Stimulated activated naive B cell treated with anti-CD40 and anti-IgM and Interleukin-4, amounts not matched to agents 10 μg/mL and 1 μg/mL and 100 μg/mL, for 72 hours (primary cell): ENCODE measurements around the gene ST3GAL6.

Source experiments
- ATAC-seq, 2 donors: fragments of 150-1000 bp; cut with Tn5 transposase; replicated peaks; 2 replicates each; pipeline ENCODE4 v1.10.0; 2021; ENCODE audit warnings: moderate library complexity in 1 of 2
- DNase-seq: peaks from one replicate; pipeline ENCODE4 v3.0.0; 2021
- H3K27ac Mint-ChIP-seq: one replicate; pipeline ENCODE4 v1.8.0; 2022; ENCODE audit warnings: mild to moderate bottlenecking, mixed read lengths
- H3K27me3 Mint-ChIP-seq, 2 donors: one replicate each; pipeline ENCODE4 v1.8.0; 2022; ENCODE audit warnings: mixed read lengths in 2 of 2
- H3K36me3 Mint-ChIP-seq, 2 donors: one replicate each; pipeline ENCODE4 v1.8.0; 2022; ENCODE audit warnings: mixed read lengths in 2 of 2, mild to moderate bottlenecking in 1 of 2
- H3K4me1 Mint-ChIP-seq, 2 donors: one replicate each; pipeline ENCODE4 v1.8.0; 2022; ENCODE audit warnings: mixed read lengths in 2 of 2, mild to moderate bottlenecking in 1 of 2
- H3K4me3 Mint-ChIP-seq, 2 donors: one replicate each; pipeline ENCODE4 v1.8.0; 2022; ENCODE audit warnings: mild to moderate bottlenecking in 2 of 2, mixed read lengths in 2 of 2, moderate library complexity in 1 of 2
- H3K9me3 Mint-ChIP-seq, 2 donors: one replicate each; pipeline ENCODE4 v1.8.0; 2022; ENCODE audit warnings: mixed read lengths in 2 of 2, mild to moderate bottlenecking in 1 of 2

The ST3GAL6 gene

DNA sequence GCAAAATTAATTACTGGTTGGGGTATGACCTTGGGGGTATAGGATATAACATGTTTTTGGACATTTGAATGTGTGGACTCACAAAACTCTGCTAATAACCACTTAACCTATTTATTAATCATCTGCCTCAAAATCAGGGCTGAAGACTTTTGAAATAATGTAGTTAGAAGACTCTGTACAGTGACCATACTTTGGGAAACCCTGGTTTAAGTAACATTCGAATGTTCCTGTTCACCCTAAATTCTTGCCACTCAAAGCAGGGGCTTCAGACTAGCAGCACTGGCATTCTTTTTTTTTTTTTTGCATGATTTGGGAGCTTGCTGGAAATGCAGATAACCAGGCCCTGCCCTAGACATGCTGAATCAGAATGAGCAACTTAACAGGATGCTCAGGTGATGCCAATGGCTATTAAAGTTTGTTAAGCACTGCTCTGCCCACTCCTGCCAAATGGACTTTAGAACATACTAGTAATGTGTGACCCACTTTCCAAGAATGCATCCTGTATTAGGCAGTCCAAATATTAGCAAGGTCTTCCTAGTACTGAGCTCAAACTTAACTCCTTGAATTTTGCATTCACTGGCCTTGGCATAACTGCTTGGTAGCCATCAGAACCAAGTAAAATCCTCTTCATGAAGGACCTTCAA is 12.7 kb upstream of the ST3GAL6 start:
- Mint-ChIP-seq H3K9me3 (no peaks in the 10 kb centered on the region), H3K27me3 (peaks cover 9 to 12% of the 10 kb centered on the region in 2 donors), H3K27ac (no peak overlapping the region), H3K4me1 (no peaks in the 10 kb centered on the region), H3K36me3 (no peaks in the 10 kb centered on the region), H3K4me3 (no peak overlapping the region)
- ATAC-seq (no peak), DNase-seq (no peak)

- Mint-ChIP-seq H3K9me3 (no peaks in the 10 kb centered on the region), H3K4me3 (no peak overlapping the region), H3K27ac (no peak overlapping the region), H3K36me3 (no peaks in the 10 kb centered on the region), H3K4me1 (no peaks in the 10 kb centered on the region), H3K27me3 (peaks cover 0 to 12% of the 10 kb centered on the region in 2 donors)
- DNase-seq (no peak), ATAC-seq (no peak)
These were observed 8.7 kb upstream of the ST3GAL6 start for GRCh38 chr3:98754483-98754882.

DNA sequence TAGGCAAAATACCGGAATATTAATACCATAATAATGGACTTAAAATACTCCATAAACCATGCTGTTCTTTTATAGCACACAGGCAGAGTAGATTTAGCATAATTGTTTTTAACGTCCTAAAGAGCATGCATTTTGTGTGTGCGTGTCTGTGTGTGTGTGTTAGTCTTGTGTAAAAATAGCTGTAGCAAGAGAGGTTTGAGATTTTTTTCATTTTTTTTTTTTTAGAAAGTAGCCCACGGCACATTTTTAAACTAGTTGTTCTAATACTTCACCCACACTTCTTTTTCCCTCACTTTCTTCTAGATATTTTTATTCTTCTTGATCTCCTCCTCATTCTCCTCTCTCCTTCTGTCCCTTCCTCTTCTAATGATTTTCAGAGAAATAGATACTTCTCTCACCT is 7.5 kb upstream of the ST3GAL6 start:
- no peaks in the 10 kb centered on the region for H3K9me3 Mint-ChIP-seq

GRCh38 chr3:98759629-98760028 is 3.5 kb upstream of the ST3GAL6 start:
- ATAC-seq (no peak), DNase-seq (no peak)
- Mint-ChIP-seq H3K9me3 (no peaks in the 10 kb centered on the region), H3K4me3 (no peak overlapping the region), H3K27ac (no peak overlapping the region), H3K4me1 (peaks cover 16 to 34% of the 10 kb centered on the region in 2 donors), H3K36me3 (no peaks in the 10 kb centered on the region), H3K27me3 (no peaks in the 10 kb centered on the region)

More for the DNA sequence above, 7.5 kb upstream of the ST3GAL6 start:
- H3K27me3 Mint-ChIP-seq = peaks cover 0 to 12% of the 10 kb centered on the region in 2 donors
- no peak overlapping the region for H3K27ac Mint-ChIP-seq
- H3K4me3 Mint-ChIP-seq = no peak overlapping the region
- no peaks in the 10 kb centered on the region for H3K36me3 Mint-ChIP-seq
- DNase-seq (no peak), ATAC-seq (no peak)
- no peaks in the 10 kb centered on the region for H3K4me1 Mint-ChIP-seq

GRCh38 chr3:98761643-98762229 is 1.4 kb upstream of the ST3GAL6 start:
- H3K27ac Mint-ChIP-seq = no peak overlapping the region
- H3K4me3 Mint-ChIP-seq = no peak overlapping the region
- no peaks in the 10 kb centered on the region for H3K27me3 Mint-ChIP-seq
- H3K9me3 Mint-ChIP-seq = no peaks in the 10 kb centered on the region
- ATAC-seq (peak in 1 of 2 donors; percentile 39), DNase-seq (no peak)
- no peaks in the 10 kb centered on the region for H3K36me3 Mint-ChIP-seq
- peaks cover 16 to 34% of the 10 kb centered on the region in 2 donors for H3K4me1 Mint-ChIP-seq

GRCh38 chr3:98763819-98764418 is 779 bp downstream of the ST3GAL6 start:
- Mint-ChIP-seq H3K36me3 (no peaks in the 10 kb centered on the region), H3K9me3 (no peaks in the 10 kb centered on the region), H3K27ac (no peak overlapping the region), H3K27me3 (no peaks in the 10 kb centered on the region), H3K4me3 (peak overlapping the region in 1 of 2 donors; percentile 17), H3K4me1 (peaks cover 16 to 34% of the 10 kb centered on the region in 2 donors)
- DNase-seq (no peak), ATAC-seq (no peak)

DNA sequence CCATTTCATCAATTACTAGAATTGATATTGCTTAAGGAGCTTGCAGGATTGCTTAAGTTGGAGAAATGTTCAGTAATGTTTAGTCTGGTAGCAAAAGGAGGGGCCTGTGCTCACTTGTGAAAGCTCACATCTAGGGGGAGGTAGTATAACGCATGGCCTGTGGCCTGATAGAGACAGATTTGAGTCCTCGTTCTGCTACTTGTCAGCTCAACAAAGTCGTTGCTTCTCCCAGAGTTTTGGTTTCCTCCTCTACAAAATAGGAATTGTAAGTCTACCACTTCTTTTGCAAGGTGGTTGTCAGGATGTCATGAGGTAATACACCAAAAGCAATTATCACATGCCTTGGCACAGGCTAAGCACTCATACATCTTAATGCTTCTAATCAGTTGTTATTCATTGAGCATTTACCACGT is 1.3 kb downstream of the ST3GAL6 start:
- Mint-ChIP-seq H3K4me3 (no peak overlapping the region), H3K4me1 (peaks cover 16 to 34% of the 10 kb centered on the region in 2 donors)

DNA sequence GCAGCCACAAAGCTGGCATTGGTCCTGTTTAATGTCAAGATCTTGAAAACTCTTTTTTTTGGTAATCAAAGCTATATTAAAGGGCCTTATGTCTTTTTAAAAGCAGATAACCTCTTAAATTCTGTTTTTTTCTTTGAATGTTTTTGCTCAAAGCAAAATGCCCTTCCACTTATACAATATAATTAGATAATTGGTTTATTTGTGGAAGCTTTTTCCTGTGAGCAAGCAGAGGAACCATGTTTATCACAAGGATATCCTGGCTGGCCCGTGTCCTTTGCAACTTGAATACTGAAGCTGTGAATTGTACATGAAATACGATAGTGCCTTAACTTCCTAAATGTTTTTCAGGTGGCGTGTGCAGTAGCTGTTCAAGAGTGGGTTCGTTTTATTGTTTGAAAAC is 2.6 kb downstream of the ST3GAL6 start:
- no peaks in the 10 kb centered on the region for H3K9me3 Mint-ChIP-seq
- no peak overlapping the region for H3K4me3 Mint-ChIP-seq
- H3K27me3 Mint-ChIP-seq = no peaks in the 10 kb centered on the region
- H3K27ac Mint-ChIP-seq = no peak overlapping the region
- DNase-seq (no peak), ATAC-seq (no peak)
- H3K4me1 Mint-ChIP-seq = peaks cover 16 to 34% of the 10 kb centered on the region in 2 donors
- no peaks in the 10 kb centered on the region for H3K36me3 Mint-ChIP-seq

More for the DNA sequence above, 1.3 kb downstream of the ST3GAL6 start:
- no peaks in the 10 kb centered on the region for H3K36me3 Mint-ChIP-seq
- no peaks in the 10 kb centered on the region for H3K27me3 Mint-ChIP-seq
- ATAC-seq (no peak), DNase-seq (no peak)
- H3K9me3 Mint-ChIP-seq = no peaks in the 10 kb centered on the region
- H3K27ac Mint-ChIP-seq = no peak overlapping the region

GRCh38 chr3:98766924-98767323 is 3.8 kb downstream of the ST3GAL6 start:
- DNase-seq (no peak), ATAC-seq (no peak)
- no peak overlapping the region for H3K27ac Mint-ChIP-seq
- H3K36me3 Mint-ChIP-seq = no peaks in the 10 kb centered on the region
- no peak overlapping the region for H3K4me3 Mint-ChIP-seq
- no peaks in the 10 kb centered on the region for H3K9me3 Mint-ChIP-seq
- peaks cover 12 to 24% of the 10 kb centered on the region in 2 donors for H3K4me1 Mint-ChIP-seq
- H3K27me3 Mint-ChIP-seq = no peaks in the 10 kb centered on the region

DNA sequence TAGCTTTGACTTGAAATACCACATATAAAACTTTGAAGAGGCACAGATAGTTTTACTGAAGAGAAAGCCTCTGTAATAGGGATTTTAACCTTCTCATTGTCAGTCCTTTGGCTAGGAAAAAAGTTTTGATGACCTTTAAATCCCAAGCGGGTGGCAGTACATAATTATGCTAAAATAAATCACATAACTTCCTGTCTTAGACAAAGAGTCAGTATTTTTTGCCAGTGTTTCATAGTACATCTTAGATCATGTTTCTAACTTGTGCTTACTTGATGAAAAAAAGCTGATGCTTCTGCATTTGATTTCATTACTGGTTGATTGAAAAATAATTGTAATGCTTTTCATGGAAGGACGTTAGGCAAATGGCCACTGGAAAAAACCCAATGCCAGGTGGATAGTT is 5.8 kb downstream of the ST3GAL6 start:
- H3K4me1 Mint-ChIP-seq = peaks cover 0 to 7% of the 10 kb centered on the region in 2 donors
- ATAC-seq = no peak
- H3K4me3 Mint-ChIP-seq = no peak overlapping the region
- H3K27me3 Mint-ChIP-seq = no peaks in the 10 kb centered on the region
- DNase-seq = no peak
- no peaks in the 10 kb centered on the region for H3K36me3 Mint-ChIP-seq
- no peak overlapping the region for H3K27ac Mint-ChIP-seq
- no peaks in the 10 kb centered on the region for H3K9me3 Mint-ChIP-seq

DNA sequence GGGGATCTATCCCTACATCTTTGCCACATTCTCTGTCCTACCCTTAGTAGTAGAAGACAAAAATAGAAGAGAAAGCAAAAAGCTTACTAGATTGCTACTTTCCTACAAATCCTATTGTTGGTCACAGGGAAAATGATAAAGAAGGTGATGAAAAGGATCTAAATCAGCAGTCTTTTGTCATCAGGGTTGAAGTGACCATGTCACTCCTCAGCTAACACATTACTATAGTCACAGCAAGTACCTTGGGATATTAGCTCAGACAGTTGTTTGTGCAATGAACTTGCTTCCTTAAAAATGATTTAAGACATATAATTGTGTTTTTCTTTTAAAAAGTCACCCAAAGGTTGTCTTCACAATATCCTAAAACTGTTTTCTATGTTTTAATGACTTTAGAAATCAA is 6.3 kb downstream of the ST3GAL6 start:
- Mint-ChIP-seq H3K27ac (no peak overlapping the region), H3K4me3 (no peak overlapping the region), H3K36me3 (no peaks in the 10 kb centered on the region), H3K27me3 (no peaks in the 10 kb centered on the region), H3K4me1 (peaks cover 0 to 2% of the 10 kb centered on the region in 2 donors), H3K9me3 (no peaks in the 10 kb centered on the region)
- DNase-seq (no peak), ATAC-seq (no peak)

GRCh38 chr3:98770261-98771039 is 7.3 kb downstream of the ST3GAL6 start:
- H3K36me3 Mint-ChIP-seq = no peaks in the 10 kb centered on the region
- no peak overlapping the region for H3K27ac Mint-ChIP-seq
- no peak overlapping the region for H3K4me3 Mint-ChIP-seq
- H3K4me1 Mint-ChIP-seq = no peaks in the 10 kb centered on the region
- ATAC-seq (peak; percentile 42 to 44), DNase-seq (no peak)
- H3K9me3 Mint-ChIP-seq = no peaks in the 10 kb centered on the region
- no peaks in the 10 kb centered on the region for H3K27me3 Mint-ChIP-seq

DNA sequence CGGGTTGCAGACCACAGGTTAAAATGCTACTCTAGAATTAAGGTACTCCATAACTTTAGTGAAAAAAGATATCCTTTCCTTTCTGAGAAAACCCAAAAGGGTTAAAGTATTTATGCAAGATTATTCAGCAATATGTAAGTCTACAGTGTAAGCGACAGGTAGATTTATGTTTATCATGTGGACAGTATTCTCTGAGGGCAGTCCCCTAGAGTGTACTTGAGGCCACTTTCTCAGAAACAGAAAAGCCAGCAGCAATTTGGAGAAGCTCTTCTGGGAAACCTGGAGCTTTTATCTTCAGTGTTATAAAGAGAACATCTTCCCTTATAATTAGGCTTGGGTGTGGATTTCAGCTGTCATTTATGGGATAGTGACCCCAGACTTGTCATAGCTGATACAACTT is 8.9 kb downstream of the ST3GAL6 start:
- Mint-ChIP-seq H3K27ac (no peak overlapping the region), H3K9me3 (no peaks in the 10 kb centered on the region), H3K4me3 (no peak overlapping the region), H3K36me3 (no peaks in the 10 kb centered on the region), H3K27me3 (no peaks in the 10 kb centered on the region), H3K4me1 (no peaks in the 10 kb centered on the region)
- ATAC-seq (no peak), DNase-seq (no peak)

GRCh38 chr3:98775459-98776139 is 12.5 kb downstream of the ST3GAL6 start:
- no peaks in the 10 kb centered on the region for H3K9me3 Mint-ChIP-seq
- no peak for ATAC-seq

More at GRCh38 chr3:98775459-98776139, 12.5 kb downstream of the ST3GAL6 start:
- Mint-ChIP-seq H3K4me3 (no peak overlapping the region), H3K27me3 (no peaks in the 10 kb centered on the region), H3K4me1 (no peaks in the 10 kb centered on the region), H3K36me3 (no peaks in the 10 kb centered on the region), H3K27ac (no peak overlapping the region)
- DNase-seq = no peak
